K562 (cell line): ENCODE measurements around the gene TMEM273. TPM values are rescaled to one million over a fixed set of nuclear protein-coding genes. Genes with fewer than 3 reads are reported as not detected.

ENCODE experiments used
- CAMTA2 ChIP-seq: fragments of 250-450 bp; sonication (Bioruptor Pico); conservative IDR thresholded peaks from 2 replicates; pipeline ENCODE4 v1.5.1; 2022
- COPS2 ChIP-seq: fragments of 450-650 bp; conservative IDR thresholded peaks from 2 replicates; pipeline ENCODE4 v1.6.1; 2016; ENCODE audit warnings: mild to moderate bottlenecking, moderate library complexity
- ELF1 ChIP-seq: fragments of 200-800 bp; sonication (Bioruptor generic); IDR thresholded peaks from 2 replicates; pipeline ENCODE4 v1.6.1; 2016; ENCODE audit warnings: missing genetic modification characterization, missing compliant biosample characterization
- HDAC1 ChIP-seq, 2 experiments: fragments of 450-650 bp; IDR thresholded peaks; 2 replicates each; pipeline ENCODE4 v1.6.1; 2016 to 2017; ENCODE audit warnings: inconsistent platforms in 1 of 2, mild to moderate bottlenecking in 1 of 2, moderate library complexity in 1 of 2
- KHSRP ChIP-seq: fragments of 450-650 bp; IDR thresholded peaks from 2 replicates; pipeline ENCODE4 v1.6.1; 2017
- NR4A1 ChIP-seq, 2 experiments: fragments of 250-450 bp in 1 of 2; fragments of 450-650 bp in 1 of 2; sonication (Bioruptor Pico) in 1 of 2; IDR thresholded peaks; 2 replicates each; pipeline versions ENCODE4 v1.4.0 to v1.6.1; 2016 to 2020; ENCODE audit warnings: mild to moderate bottlenecking in 2 of 2, missing compliant biosample characterization in 1 of 2, missing genetic modification characterization in 1 of 2, moderate library complexity in 1 of 2
- NRF1 ChIP-seq, 2 experiments: fragments of 450-650 bp; IDR thresholded peaks in 1 of 2; conservative IDR thresholded peaks in 1 of 2; 2 replicates each; pipeline ENCODE4 v1.6.1; 2014; ENCODE audit warnings: mild to moderate bottlenecking in 2 of 2
- PHB ChIP-seq: fragments of 250-450 bp; sonication (Bioruptor Pico); IDR thresholded peaks from 2 replicates; pipeline ENCODE4 v1.5.0; 2021
- RFX5 ChIP-seq: IDR thresholded peaks from 2 replicates; pipeline ENCODE4 v1.6.1; 2011; ENCODE audit warnings: low read depth, mild to moderate bottlenecking, improper control_type of control experiment, low read length
- SMAD4 ChIP-seq: fragments of 250-450 bp; sonication (Bioruptor Pico); conservative IDR thresholded peaks from 2 replicates; pipeline ENCODE4 v1.8.0; 2021; ENCODE audit warnings: inconsistent platforms, mild to moderate bottlenecking, moderate library complexity
- SMARCB1 ChIP-seq: IDR thresholded peaks from 2 replicates; pipeline ENCODE4 v1.6.1; 2011; ENCODE audit warnings: improper control_type of control experiment, low read depth; ENCODE audit not compliant: insufficient read length
- SMC3 ChIP-seq: conservative IDR thresholded peaks from 2 replicates; pipeline ENCODE4 v1.6.1; 2011; ENCODE audit warnings: low read depth, low read length, improper control_type of control experiment; ENCODE audit not compliant: insufficient read depth
- TCF3 ChIP-seq: sonication (generic); formaldehyde crosslinking; IDR thresholded peaks from 2 replicates; pipeline ENCODE4 v1.4.0; 2020; ENCODE audit warnings: mild to moderate bottlenecking, missing genetic modification reagents
- ZNF197 ChIP-seq: fragments of 200-800 bp; sonication (Bioruptor generic); IDR thresholded peaks from 2 replicates; pipeline ENCODE4 v1.6.1; 2016; ENCODE audit warnings: low read depth, missing genetic modification characterization, missing compliant biosample characterization
- polyA plus RNA-seq, 8 experiments: library from polyadenylated mRNA; depleted of rRNA in 4 of 8; stranded (reverse) in 5 of 8; unstranded in 3 of 8; fragments of >200 nt; fragmentation: Nextera tagmentation in 2 of 8; fragmentation: Illumina TruSeq in 1 of 8; extraction: Ambion mirVana in 2 of 8; extraction: Trizol in 1 of 8; gene quantifications; 2 replicates each; pipeline versions ENCODE4 v1.2.1 to v1.2.3, GENCODE V29; 2011 to 2014; ENCODE audit warnings: inconsistent platforms in 1 of 8, missing spikeins in 1 of 8
- total RNA-seq, 7 experiments: library from RNA; depleted of rRNA in 6 of 7; stranded (reverse); fragments of >200 nt in 6 of 7; fragmentation: Illumina TruSeq in 2 of 7; extraction: Trizol in 2 of 7; gene quantifications; 2 replicates each; pipeline versions ENCODE4 v1.2.1 to v1.2.3, GENCODE V29; 2011 to 2021; ENCODE audit warnings: low replicate concordance in 1 of 7
- TF ChIP-seq, protein P1 (sequence below): sonication (generic); formaldehyde crosslinking; IDR thresholded peaks from 2 replicates; pipeline ENCODE4 v1.8.0; 2023; ENCODE audit warnings: mild to moderate bottlenecking, missing genetic modification reagents
- TF ChIP-seq, protein P2 (sequence below): fragments of 450-650 bp; IDR thresholded peaks from 2 replicates; pipeline ENCODE4 v1.6.1; 2016; ENCODE audit warnings: mild to moderate bottlenecking
- TF ChIP-seq, protein P3 (sequence below): fragments of 250-450 bp; sonication (Bioruptor Pico); IDR thresholded peaks from 2 replicates; pipeline ENCODE4 v1.8.0; 2022; ENCODE audit warnings: moderate library complexity, mild to moderate bottlenecking, inconsistent platforms
- TF ChIP-seq, protein P4 (sequence below): fragments of 250-450 bp; sonication (Bioruptor Pico); IDR thresholded peaks from 2 replicates; pipeline ENCODE4 v1.6.1; 2021; ENCODE audit warnings: mild to moderate bottlenecking

TMEM273 gene
- total and polyA plus RNA-seq, 9 of the 15 experiments (the other 6 are each of a cell fraction or from before 2014, with no cell fraction given), result 39.2 to 131 (median 95.6) TPM

DNA sequence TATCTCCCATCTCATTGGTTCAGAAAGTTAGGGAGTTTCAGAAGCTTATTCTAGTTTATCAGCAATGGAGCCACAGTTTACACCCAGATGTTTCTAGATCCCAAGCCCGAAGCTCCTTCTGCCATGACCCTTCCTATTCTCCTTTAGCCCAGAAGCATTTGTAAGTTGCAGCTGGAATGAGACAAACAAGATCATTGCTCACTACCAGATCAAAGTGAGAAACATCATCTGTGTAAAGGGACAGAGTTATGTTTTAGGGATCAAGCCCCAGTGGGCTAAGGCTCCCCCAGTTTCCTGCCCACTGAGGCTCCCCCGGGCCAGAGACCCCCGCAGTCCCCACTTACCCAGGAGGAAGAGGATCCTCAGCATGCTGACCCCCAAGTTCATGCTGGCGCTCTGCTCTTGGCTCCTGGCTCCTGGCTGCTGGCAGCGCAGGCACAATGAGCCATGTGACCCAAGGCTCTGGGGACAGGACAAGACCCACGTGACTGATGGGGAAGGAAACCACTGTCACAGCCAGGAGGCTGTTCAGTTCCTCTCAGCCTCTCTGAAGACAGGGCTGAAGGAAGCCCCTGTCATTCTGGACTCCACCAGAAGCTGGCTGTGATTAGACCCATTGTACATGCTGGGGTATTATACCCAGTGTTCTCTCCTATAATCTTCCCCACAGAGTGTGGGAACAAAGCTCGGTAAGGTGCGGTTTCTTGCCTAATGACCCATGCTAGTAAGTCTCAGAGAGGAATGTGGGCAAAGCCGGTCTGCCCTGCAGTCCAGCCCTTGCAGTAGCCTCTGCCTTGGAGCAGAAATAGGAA, at the start of gene TMEM273 (continued):
- TF ChIP-seq, protein P1, sequence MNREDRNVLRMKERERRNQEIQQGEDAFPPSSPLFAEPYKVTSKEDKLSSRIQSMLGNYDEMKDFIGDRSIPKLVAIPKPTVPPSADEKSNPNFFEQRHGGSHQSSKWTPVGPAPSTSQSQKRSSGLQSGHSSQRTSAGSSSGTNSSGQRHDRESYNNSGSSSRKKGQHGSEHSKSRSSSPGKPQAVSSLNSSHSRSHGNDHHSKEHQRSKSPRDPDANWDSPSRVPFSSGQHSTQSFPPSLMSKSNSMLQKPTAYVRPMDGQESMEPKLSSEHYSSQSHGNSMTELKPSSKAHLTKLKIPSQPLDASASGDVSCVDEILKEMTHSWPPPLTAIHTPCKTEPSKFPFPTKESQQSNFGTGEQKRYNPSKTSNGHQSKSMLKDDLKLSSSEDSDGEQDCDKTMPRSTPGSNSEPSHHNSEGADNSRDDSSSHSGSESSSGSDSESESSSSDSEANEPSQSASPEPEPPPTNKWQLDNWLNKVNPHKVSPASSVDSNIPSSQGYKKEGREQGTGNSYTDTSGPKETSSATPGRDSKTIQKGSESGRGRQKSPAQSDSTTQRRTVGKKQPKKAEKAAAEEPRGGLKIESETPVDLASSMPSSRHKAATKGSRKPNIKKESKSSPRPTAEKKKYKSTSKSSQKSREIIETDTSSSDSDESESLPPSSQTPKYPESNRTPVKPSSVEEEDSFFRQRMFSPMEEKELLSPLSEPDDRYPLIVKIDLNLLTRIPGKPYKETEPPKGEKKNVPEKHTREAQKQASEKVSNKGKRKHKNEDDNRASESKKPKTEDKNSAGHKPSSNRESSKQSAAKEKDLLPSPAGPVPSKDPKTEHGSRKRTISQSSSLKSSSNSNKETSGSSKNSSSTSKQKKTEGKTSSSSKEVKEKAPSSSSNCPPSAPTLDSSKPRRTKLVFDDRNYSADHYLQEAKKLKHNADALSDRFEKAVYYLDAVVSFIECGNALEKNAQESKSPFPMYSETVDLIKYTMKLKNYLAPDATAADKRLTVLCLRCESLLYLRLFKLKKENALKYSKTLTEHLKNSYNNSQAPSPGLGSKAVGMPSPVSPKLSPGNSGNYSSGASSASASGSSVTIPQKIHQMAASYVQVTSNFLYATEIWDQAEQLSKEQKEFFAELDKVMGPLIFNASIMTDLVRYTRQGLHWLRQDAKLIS, result no peak
- TF ChIP-seq KHSRP (no peak), PHB (CRISPR knock-in tag) (no peak), SMC3 (no peak), CAMTA2 (no peak), TCF3 (CRISPR knock-in tag) (no peak), SMARCB1 (no peak), RFX5 (no peak), COPS2 (no peak), ZNF197 (CRISPR knock-in tag) (peak; percentile 76; the same call in 1 of the 2 replicates), HDAC1 (IDR thresholded peaks at IDR 0.05) (peak in 1 of 2 experiments; percentile 77; a peak in 1 of 4 replicates), NR4A1 (CRISPR knock-in tag; IDR thresholded peaks at IDR 0.05) (0 out of 2 replicates have a peak, but pooled peaks have one; percentile 12), NR4A1 (tag; IDR thresholded peaks at IDR 0.05) (peak; percentile 40; the same call in 1 of the 2 replicates), NRF1 (conservative IDR thresholded peaks at IDR 0.05 in 1 of 2, IDR thresholded peaks at IDR 0.05 in 1 of 2) (peak; percentile 51 to 64), SMAD4 (CRISPR knock-in tag) (peak; percentile 87), ELF1 (no peak; the same call in 1 of the 2 replicates)
- TF ChIP-seq, protein P2, sequence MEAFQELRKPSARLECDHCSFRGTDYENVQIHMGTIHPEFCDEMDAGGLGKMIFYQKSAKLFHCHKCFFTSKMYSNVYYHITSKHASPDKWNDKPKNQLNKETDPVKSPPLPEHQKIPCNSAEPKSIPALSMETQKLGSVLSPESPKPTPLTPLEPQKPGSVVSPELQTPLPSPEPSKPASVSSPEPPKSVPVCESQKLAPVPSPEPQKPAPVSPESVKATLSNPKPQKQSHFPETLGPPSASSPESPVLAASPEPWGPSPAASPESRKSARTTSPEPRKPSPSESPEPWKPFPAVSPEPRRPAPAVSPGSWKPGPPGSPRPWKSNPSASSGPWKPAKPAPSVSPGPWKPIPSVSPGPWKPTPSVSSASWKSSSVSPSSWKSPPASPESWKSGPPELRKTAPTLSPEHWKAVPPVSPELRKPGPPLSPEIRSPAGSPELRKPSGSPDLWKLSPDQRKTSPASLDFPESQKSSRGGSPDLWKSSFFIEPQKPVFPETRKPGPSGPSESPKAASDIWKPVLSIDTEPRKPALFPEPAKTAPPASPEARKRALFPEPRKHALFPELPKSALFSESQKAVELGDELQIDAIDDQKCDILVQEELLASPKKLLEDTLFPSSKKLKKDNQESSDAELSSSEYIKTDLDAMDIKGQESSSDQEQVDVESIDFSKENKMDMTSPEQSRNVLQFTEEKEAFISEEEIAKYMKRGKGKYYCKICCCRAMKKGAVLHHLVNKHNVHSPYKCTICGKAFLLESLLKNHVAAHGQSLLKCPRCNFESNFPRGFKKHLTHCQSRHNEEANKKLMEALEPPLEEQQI, result no peak
- TF ChIP-seq, protein P3, sequence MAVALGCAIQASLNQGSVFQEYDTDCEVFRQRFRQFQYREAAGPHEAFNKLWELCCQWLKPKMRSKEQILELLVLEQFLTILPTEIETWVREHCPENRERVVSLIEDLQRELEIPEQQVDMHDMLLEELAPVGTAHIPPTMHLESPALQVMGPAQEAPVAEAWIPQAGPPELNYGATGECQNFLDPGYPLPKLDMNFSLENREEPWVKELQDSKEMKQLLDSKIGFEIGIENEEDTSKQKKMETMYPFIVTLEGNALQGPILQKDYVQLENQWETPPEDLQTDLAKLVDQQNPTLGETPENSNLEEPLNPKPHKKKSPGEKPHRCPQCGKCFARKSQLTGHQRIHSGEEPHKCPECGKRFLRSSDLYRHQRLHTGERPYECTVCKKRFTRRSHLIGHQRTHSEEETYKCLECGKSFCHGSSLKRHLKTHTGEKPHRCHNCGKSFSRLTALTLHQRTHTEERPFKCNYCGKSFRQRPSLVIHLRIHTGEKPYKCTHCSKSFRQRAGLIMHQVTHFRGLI, result 0 out of 2 replicates have a peak, but pooled peaks have one; percentile 57
- TF ChIP-seq, protein P4, sequence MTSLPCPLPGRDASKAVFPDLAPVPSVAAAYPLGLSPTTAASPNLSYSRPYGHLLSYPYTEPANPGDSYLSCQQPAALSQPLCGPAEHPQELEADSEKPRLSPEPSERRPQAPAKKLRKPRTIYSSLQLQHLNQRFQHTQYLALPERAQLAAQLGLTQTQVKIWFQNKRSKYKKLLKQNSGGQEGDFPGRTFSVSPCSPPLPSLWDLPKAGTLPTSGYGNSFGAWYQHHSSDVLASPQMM (CRISPR knock-in tag), result no peak
